Putamen (tissue), 1 donor: ENCODE data around the gene COL6A2.
"Not testable (repeated sequence)": the region's sequence is repeated elsewhere in the genome, so short reads cannot be mapped to it uniquely, and the experiment has no call there.

Experiments used
- DNase-seq: peaks from one replicate; pipeline ENCODE4 v3.0.0-alpha.2; 2016; ENCODE audit warnings: low spot score

The COL6A2 gene

DNA sequence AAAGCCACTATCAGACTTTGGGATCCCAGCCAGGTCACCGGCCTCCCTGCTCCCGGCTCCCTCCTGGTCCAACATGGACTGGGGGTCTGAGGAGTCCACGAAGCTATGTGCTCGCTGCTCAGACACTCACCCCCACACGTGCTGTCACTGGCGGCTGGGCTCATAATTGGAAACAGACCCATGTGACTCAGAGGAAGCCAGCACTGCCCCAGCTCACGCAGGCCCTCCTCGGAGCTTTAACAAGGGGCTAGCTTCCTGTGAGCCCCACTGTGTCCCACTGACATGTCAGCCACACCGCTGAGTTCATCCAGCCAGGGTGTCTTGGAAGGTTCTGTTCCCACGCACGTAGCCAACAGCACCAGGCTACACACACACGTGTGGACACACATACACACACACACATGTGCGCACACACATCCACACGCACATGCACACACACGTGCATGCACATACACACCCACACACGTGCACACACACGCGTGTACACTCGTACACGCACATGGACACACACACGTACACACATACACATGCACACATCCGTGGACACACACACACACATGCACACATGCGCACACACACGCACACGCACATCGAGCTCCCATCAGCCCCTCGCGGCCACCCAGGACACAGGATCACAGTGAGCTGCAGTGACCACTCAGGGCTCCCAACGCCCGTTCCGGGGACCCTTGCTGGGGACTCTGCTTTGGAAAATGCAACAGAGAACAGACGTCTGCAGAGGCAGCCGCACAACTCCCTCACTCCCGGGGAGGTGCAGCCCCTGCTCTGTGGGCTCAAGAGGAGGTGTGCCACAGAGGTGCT, 18.4 kb upstream of the COL6A2 start:
- DNase-seq, result no peak

DNA sequence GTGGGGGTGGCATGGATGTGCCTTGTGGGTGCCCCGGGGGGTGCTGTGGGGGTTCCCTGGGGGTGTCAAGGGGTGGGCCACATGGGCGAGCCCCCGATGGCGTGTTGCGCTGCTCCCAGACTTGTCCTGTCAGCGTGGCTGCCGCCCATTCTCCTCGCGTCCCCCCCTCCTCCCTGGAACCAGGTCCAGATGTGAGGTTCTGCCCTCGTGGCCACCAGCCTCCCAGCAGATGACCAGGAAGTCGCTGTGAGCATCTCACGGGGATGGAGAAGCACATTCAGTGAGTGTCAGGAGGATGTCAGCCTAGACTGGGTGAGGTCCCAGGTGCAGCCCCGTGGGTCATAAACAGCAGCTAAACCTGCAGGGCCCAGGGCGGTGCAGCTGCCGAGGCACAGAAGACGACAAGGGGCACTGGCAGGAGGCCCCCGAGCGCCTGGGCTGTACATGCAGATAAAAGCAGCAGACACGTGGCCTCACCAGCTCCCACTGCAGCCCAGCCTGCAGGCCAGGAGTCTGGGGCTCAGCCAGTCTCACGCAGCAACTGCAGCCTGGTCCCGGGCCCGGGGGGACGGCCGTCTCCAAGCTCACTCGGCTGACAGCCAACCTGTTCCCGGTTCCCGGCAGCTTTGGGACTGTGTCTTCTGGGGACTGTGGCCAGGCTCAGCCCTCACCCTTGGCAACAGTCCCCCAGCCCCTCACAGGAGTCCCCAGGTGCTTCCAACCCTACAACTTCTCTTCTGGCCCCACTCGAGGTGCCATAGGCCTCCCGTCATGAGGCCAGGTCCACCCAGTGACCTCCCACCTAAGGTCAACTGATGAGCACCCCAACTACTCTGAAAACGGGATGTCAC, 17.5 kb upstream of the COL6A2 start:
- DNase-seq, result no peak

DNA sequence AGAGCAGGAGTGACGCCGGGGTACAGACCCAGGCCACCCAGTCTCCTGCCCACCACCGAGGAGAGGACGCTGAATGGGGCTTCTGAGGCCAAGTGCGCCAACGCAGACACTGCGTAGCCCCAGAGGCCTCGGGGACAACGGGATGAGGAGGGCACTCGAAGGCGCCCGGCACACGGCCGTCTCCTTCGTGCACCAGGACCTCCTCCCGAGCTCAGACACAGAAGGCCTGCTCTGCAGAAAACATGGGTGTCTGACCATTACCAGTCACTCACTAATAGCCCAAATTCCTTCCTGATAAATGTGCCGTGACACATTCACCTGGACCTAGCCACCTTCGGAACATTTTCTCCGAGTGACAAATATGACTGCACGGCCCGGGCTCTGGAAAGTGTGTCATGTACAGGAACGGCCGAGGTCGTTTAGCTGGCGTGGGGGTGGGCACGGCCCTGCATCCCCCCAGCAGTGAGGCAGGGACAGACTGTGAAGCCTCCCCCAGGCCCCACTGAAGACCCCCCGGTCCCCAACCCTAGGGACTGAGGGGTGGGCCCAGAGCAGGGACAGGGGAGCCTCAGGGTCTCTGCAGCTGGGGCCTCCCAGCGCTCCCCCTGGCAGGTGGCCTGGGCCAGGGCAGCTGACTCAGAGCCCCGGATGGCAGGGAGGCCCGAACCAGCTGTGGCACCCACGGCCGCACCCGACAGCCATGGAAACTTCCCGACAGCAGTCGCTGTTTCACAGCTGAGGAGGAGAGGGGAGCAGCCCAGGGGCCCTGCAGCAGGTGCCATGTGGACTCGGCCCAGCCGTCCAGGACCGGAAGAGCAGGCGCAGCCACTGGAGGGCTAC, 16.7 kb upstream of the COL6A2 start:
- no peak for DNase-seq

DNA sequence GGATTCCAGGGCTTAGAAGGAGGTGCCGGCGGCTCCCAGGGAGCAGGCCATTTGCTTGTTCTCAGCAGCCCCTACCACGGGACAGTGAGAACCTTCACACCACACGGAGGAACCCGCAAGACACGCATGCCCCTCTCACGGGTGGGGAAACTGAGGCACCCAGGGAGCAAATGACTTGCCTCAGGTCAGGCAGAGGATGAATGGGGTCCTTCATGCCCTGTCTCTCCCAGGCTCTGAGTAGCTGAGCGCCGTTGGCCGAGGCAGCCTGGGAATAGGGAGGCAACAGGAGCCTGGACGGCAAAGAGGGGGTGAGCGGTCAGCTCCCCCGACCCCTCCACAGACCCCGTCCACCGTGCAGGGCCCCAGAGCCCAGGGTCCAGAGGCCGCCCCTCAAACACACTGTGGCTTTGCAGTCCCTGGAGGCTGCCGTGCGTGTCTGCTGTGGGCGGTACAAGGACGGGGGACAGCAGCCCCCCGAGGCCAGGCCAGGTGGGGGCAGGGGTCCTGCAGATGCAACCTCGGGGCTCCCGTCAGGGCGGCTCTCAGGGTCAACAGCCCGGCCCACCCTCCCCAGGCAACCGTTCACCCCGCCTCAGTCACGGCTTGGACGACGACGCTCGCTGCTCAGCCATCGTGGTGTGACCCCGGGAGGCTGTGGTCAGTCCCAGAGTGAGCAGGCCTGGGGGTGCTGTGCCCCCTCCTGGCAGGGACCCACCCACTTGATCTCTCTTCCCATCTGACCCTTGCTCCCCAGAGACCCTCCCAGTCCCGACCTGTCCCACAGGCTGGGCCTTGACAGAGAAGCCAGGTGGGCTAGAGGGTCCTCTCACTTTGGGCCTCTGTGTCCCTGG, 15.8 kb upstream of the COL6A2 start:
- no peak for DNase-seq

DNA sequence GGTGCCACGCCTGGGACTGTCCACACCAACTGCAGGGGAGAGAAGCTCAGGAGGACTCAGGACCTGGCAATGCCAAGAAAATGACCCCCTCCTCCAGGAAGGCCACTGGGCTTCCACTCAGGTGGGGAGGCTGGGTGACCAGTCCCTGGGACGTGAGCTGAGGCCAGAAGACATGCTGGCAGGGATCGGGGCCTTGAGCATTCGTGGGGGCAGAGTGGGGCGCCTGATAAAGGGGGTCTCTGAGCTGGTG, 15.3 kb upstream of the COL6A2 start:
- DNase-seq, result no peak

DNA sequence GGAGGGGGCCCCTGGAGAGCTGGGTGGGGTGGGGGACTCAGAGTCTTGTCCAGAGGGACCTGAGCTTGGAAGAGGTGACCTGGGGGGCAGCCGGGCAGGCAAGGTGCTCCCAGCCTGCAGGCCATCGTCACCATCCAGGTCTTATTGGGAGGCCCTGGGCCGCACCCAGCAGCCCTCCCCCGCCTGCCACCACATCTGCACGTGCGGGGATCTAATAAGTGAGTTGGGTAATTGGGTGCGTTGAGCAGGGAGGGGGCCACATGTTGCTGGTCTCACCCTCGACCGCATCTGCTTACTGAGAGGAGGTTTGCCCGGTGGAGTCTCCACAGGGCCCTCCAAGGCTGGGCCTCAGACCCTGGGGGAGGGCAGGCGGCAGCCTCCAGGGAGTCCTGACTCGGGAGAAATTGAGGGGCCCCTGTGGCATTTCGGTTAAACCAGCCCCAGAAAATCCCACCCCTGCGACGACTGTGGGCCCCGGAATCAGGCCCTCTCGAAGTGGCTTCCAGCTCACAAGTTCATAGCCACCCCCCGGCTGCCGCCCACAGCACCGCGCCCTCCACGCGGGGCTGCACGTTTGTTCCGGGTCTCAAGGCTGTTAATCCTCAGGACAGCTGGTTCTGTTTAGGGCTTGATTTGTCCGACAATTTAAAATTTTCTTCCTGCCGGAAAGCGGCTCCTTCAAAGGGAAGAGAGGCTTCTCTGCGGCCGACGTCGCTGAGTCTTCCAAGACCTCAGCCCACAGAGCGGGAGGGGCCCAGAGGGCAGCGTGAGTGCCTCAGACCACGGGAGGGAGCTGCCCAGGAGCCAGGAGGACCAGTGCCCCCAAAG, 14.7 kb upstream of the COL6A2 start:
- DNase-seq, result no peak

DNA sequence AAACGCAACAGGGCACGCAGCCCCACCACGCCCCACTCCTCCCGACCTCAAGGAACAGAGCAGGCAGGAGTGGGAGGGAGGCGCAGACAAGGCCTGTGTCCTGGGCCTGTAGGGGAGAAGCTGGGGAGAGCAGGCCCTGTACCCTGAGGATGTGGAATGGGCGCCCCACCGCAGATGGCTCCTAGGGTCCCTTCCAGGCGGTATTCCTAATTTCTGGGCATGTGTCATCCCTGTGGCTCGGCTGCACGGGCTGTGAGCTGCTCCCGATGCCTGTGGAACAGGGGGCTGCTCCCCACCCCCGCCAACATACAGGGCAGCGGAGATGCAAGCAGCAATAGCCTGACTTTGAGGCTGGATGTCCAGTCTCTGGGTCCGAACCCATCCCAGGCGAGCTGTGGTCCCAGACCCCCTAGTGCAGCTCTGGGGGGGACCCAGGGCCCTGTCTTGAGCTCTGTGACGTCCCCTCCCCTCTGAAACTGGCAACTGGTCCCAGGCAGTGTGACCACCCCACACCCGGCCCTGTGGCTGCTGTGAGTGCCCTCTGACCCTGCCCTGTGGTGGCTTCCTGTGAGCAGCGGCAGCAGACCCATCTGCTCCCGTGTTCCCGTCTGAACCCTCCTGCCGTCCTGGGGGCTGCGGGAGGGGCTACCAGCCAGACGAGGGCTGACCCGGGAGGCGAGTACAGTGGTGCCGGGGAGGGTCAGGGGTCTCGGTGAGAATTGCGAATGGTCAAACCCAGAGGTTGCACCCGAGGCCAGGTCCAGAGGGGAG, 13.9 kb upstream of the COL6A2 start:
- DNase-seq, result no peak

DNA sequence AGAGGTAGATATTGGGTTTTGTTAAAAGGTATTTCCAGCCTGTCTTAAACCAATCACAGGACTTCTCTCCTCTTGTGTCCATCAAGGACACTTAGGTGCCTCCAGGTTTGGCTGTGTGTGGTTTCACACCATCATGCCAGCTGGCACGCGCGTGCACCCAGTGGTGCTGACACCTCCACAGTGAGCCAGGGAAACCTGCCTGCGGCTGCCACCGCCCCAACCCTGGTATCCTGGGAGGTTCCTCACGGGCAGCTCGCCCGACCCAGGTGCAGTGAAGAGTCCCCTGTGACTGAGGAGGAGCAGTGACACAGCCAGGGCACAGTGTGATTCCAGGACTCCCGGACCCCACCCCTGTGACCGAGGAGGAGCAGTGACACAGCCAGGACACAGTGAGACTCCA, 13.2 kb upstream of the COL6A2 start:
- no peak for DNase-seq

DNA sequence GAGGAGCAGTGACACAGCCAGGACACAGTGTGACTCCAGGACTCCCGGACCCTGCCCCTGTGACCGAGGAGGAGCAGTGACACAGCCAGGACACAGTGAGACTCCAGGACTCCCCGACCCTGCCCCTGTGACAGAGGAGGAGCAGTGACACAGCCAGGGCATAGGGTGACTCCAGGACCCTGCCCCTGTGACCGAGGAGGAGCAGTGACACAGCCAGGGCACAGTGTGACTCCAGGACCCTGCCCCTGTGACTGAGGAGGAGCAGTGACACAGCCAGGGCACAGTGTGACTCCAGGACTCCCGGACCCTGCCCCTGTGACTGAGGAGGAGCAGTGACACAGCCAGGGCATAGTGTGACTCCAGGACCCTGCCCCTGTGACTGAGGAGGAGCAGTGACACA, 12.7 kb upstream of the COL6A2 start:
- DNase-seq, result not testable (repeated sequence)

DNA sequence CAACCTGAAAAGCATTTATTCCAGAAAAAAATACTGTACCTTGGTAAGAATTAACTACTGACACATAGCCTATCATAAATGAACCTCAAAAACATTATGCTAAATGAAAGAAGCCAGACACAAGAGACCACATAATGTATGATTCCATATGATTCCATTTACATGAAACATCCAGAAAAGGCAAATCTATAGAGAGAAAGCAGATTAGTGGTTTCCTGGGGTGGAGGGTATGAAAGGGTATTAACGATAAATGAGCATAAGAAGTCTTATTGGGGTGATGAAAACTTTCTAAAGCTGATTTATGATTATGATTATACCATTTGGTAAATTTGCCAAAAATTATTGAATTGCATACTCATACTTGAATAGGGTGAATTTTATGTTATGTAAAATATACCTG, 10.3 kb upstream of the COL6A2 start:
- DNase-seq, result no peak

DNA sequence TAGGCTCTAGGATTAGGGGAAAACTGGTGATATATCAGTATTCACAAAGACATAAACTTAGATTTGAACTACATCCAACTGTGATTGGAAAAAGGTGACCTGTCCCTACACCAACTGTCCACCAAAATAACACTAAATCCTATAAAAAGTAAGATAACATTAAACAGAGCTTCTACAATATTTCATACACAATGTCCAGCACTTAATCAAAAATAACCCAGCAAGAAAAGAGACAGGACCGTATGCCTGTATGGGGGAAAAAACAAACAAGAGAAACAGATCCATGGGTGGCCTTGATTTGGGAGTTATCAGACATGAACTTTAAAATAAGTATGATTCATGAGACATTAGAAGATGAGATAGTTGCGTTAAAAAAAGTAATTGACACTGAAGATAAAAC, 9.7 kb upstream of the COL6A2 start:
- DNase-seq, result no peak

DNA sequence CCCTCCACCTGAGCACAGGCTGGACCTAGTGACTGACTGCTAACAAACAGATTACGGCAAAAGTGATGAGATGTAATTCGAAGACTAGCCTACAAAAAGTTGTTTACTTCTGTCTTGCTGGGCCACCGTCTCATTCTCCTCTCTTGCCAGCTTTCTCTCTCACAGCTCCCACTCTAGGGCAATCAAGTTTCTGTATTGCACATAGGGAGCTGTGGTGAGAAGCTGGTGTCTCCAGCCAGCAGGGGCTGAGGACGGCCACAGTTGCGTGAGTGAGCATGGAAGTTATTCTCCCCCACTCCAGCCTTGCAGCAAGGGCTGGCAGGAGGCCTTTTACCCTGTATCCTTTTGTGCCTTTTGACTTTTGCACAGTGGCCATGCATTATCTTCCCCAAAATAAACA, 8.6 kb upstream of the COL6A2 start:
- DNase-seq, result no peak

DNA sequence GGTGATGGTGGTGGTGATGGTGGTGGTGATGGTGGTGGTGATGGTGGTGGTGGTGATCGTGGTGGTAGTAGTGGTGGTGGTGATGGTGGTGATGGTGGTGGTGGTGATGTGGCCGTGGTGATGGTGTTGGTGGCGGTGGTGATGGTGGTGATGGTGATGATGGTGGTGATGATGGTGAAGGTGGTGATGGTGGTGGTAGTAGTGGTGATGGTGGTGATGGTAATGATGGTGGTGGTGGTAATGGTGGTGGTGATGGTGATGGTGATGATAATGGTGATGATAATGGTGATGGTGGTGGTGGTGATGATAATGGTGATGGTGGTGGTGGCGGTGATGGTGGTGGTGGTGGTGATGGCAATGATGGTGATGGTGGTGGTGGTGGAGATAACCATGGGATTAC, 6.8 kb upstream of the COL6A2 start:
- no peak for DNase-seq

DNA sequence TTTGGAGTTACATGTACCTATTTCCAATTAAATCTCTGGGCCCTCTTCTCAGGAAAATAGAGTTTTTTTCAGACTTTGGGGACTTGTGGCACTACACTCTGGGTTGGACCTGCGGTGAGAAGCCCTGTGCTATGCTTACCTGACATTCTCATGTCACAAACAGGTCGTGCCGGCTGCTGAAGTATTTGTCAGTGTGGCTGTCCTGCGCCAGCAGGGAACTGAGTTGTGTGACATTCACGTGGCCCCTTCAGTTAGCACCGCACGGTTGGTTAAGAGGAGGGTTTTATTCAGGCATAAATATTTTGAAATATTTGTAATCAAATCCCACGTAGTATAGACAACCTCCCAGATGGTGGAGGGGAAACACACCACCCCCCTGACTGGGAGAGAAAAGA, 6.3 kb upstream of the COL6A2 start:
- DNase-seq, result no peak

DNA sequence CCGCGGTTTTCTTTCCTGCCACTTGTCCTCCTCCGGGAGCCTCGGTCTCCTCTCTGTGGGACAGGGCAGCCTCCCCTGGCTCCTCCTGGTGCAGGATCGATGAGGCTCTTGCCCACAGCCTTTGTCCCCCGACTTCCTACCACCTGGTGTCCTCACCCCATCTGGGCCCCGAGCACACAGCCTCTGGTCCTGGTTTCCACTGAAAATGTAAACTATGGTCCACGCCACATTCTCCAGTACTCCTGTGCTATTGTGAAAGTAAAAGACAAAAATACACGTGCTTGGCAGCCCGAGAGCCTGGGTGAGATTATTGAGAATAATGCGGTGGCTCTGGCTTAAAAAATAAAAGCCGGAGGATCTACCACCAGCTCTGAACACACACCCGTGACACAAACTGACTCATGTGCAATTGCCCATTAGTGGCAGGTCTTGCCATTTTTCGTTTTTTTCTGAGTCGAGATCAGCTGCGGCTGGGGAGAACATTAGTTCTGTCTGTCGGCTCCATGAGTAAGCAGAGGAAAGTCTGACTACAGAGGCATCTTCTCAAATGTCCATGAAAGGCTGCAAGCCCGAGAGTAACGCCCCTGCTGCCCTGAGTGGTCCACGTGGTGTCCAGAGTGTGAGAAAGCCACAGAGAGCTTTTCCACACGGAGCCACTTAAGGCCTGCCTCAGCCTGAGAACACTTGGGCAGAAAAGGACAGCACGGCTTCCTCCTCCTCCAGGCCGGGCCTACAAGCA, 5.7 kb upstream of the COL6A2 start:
- no peak for DNase-seq

DNA sequence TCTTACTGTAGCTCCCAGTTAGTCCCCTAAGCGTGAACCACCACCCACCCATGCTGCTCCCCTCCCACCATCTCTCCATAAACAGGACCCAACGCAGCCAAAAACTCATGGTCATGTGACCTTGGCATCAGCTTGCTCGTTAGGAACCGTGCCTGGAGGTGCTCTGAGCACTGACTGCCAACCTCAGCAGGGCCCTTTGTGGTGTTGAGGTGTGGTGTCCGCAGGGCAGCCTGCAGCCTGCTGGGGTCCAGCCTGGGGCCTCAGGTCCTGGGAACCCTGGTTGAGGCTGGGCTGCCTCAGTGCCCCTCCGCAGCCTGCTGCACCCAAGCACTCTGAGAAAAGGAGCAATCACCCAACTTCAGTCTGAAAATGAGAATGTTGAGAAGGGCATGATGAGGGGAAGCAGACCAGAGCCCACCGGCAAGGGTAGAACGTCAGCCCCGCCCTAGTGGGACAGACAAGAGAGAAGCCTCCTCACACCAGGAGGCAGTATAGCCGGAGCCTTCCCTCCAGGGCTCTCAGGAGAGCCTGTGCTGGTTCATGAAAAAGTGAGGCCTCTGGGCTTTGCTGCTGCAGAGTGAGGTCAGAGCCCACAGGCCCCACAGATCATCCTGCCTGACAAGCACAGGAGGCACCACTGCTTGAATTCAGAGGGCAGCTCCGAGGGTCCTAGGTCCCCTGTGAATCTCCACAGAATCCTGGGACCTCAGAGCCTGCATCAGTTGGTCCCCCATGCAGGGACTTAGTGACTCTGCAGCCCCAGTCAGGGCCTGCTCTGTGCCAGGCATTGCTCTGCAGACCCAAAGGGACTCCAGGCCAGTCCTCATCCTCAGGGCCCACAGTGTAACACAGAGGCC, 4.9 kb upstream of the COL6A2 start:
- no peak for DNase-seq

DNA sequence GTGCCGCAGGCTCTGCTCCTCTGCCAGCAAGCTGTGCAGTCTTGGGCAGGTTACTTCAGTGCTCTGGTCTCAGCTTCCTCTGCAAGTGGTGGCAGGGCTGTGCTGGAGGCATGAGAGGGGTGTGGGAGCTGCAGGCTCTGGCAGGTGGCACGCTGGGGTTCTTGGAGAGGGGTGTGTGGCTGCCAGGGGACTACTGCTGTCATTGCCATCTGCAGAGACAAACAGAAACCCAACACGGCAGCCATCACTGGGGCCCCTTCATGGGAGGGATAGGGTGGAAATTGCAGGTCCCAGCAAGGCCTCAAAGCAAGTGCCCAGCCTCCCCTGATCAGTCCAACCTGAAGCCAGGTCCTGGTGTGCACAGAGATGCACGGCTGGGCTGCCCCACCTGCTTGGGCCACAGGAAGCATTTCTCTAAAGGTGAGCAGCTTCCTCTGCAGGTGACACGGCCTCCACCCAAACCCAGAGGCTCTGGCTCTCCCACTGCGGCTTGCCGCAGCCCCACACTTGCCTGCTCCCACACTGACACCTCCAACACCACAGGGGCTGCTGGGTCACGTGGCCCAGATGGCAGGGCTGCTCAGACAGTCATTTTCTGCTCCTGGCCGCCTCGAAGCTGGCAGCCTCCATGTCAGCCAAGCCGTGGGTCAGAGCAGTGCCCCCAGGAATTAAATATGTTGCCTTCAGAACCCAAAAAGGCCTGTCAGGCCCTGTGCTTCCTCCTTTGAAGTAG, 4.1 kb upstream of the COL6A2 start:
- DNase-seq, result no peak
